Caco-2 (cell line): ENCODE data around the gene AGPAT1. TPM values are rescaled to one million over a fixed set of nuclear protein-coding genes. Genes with fewer than 3 reads are reported as not detected.

Experiments
- BruUV-seq: library from RNA; stranded (reverse); fragments of 400-500 nt; replicated peaks from 2 replicates; lab custom pipeline; 2021; lab: Mats Ljungman, UMichigan
- CTCF ChIA-PET: fragments of 300-600 bp; sonication (Branson Sonifier 250); formaldehyde crosslinking; loops from one replicate; lab custom pipeline; 2022; ENCODE audit warnings: antibody characterized with exemption; lab: Charles Lee
- POLR2A ChIA-PET: fragments of 300-600 bp; sonication (Branson Sonifier 250); formaldehyde crosslinking; loops from one replicate; lab custom pipeline; 2022; ENCODE audit warnings: antibody characterized with exemption; lab: Charles Lee
- DNase-seq, 2 experiments: peaks; one replicate each; pipeline versions ENCODE4 v3.0.0 to v3.0.0-alpha.2; 2020 to 2022
- H3K27me3 ChIP-seq: replicated peaks from 2 replicates; pipeline ENCODE4 v1.6.0; 2011; ENCODE audit warnings: low read length; ENCODE audit not compliant: control insufficient read depth, insufficient read depth
- H3K36me3 ChIP-seq: 2 replicates; pipeline ENCODE4 v1.5.1; 2011; ENCODE audit warnings: low read length; ENCODE audit not compliant: control insufficient read depth, insufficient read depth
- H3K4me1 ChIP-seq: fragments of 250-450 bp; sonication (Bioruptor Pico); 2 replicates; pipeline ENCODE4 v1.5.1; 2020; ENCODE audit warnings: mild to moderate bottlenecking
- H3K4me3 ChIP-seq: 2 replicates; pipeline ENCODE4 v1.5.1; 2011; ENCODE audit warnings: low read depth, mild to moderate bottlenecking, control low read depth, low read length
- H3K9me3 ChIP-seq: fragments of 250-450 bp; sonication (Bioruptor Pico); 2 replicates; pipeline ENCODE4 v1.5.1; 2020; ENCODE audit warnings: mild to moderate bottlenecking, moderate library complexity
- H3K27ac Mint-ChIP-seq: one replicate; pipeline ENCODE4 v1.8.0; 2022; ENCODE audit warnings: mixed read lengths; ENCODE audit not compliant: unreplicated experiment
- H3K27me3 Mint-ChIP-seq: one replicate; pipeline ENCODE4 v1.8.0; 2022; ENCODE audit warnings: mixed read lengths; ENCODE audit not compliant: insufficient read depth, unreplicated experiment
- H3K36me3 Mint-ChIP-seq: one replicate; pipeline ENCODE4 v1.8.0; 2022; ENCODE audit warnings: mild to moderate bottlenecking, mixed read lengths; ENCODE audit not compliant: insufficient read depth, unreplicated experiment
- H3K4me1 Mint-ChIP-seq: one replicate; pipeline ENCODE4 v1.8.0; 2022; ENCODE audit warnings: low read depth, mixed read lengths; ENCODE audit not compliant: unreplicated experiment
- H3K4me3 Mint-ChIP-seq: one replicate; pipeline ENCODE4 v1.8.0; 2022; ENCODE audit warnings: mild to moderate bottlenecking, moderate library complexity, mixed read lengths; ENCODE audit not compliant: unreplicated experiment
- H3K9me3 Mint-ChIP-seq: one replicate; pipeline ENCODE4 v1.8.0; 2022; ENCODE audit warnings: mixed read lengths; ENCODE audit not compliant: unreplicated experiment
- intact Hi-C: fragments of 100-400 bp; cut with micrococcal nuclease; formaldehyde crosslinking; loops from one replicate; pipeline ENCODE4 v1.10.0; 2022; ENCODE audit not compliant: unreplicated experiment
- total RNA-seq: library from RNA; stranded (reverse); gene quantifications from 2 replicates; pipeline ENCODE4 v1.2.3, GENCODE V29; 2022
- TF ChIP-seq, protein P1 (sequence below), 2 experiments: fragments of 200-600 bp in 1 of 2; IDR thresholded peaks; 1 replicate in 1 of 2; 2 replicates in 1 of 2; pipeline versions ENCODE4 v1.5.1 to v1.8.0; 2011 to 2022; ENCODE audit warnings: antibody characterized with exemption in 1 of 2, control low read depth in 1 of 2, inconsistent platforms in 1 of 2, low read depth in 1 of 2, low read length in 1 of 2, mild to moderate bottlenecking in 1 of 2, moderate library complexity in 1 of 2; ENCODE audit not compliant: insufficient read depth in 1 of 2, severe bottlenecking in 1 of 2, unreplicated experiment in 1 of 2

Gene AGPAT1
- total RNA-seq, 1 experiment from 2014 or later: 60.4 TPM

- Mint-ChIP-seq H3K4me1 (no peaks in the 10 kb centered on the region), H3K27ac (no peak within 1 kb of the TSS), H3K9me3 (no peaks in the 10 kb centered on the region), H3K4me3 (no peak within 1 kb of the TSS), H3K36me3 (no peaks in the 10 kb centered on the region), H3K27me3 (no peaks in the 10 kb centered on the region)
- BruUV-seq: no TSS peak
- no peak for DNase-seq
- Histone ChIP-seq H3K27me3 (no peaks in the 10 kb centered on the region), H3K9me3 (no peaks in the 10 kb centered on the region), H3K4me1 (no peaks in the 10 kb centered on the region), H3K4me3 (no peak within 1 kb of the TSS), H3K36me3 (no peaks in the 10 kb centered on the region)
- intact Hi-C loops: no loop called here
- TF ChIP-seq, protein P1, sequence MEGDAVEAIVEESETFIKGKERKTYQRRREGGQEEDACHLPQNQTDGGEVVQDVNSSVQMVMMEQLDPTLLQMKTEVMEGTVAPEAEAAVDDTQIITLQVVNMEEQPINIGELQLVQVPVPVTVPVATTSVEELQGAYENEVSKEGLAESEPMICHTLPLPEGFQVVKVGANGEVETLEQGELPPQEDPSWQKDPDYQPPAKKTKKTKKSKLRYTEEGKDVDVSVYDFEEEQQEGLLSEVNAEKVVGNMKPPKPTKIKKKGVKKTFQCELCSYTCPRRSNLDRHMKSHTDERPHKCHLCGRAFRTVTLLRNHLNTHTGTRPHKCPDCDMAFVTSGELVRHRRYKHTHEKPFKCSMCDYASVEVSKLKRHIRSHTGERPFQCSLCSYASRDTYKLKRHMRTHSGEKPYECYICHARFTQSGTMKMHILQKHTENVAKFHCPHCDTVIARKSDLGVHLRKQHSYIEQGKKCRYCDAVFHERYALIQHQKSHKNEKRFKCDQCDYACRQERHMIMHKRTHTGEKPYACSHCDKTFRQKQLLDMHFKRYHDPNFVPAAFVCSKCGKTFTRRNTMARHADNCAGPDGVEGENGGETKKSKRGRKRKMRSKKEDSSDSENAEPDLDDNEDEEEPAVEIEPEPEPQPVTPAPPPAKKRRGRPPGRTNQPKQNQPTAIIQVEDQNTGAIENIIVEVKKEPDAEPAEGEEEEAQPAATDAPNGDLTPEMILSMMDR (IDR thresholded peaks at IDR 0.05; ENCODE audit: insufficient read depth in 1 of 2, low read depth in 1 of 2, low read length in 1 of 2, severe bottlenecking in 1 of 2, unreplicated experiment in 1 of 2): no peak
- ChIA-PET POLR2A (no interaction called here), CTCF (no interaction called here)
Measured at GRCh38 chr6:32223258-32224235, 47.7 kb upstream of the AGPAT1 start, which contains the start of gene NOTCH4. Gene NOTCH4 (minus strand): TSS chr6:32224067. CDS start chr6:32223928, 139 bp downstream.

- TF ChIP-seq, protein P1 (IDR thresholded peaks at IDR 0.05; ENCODE audit: insufficient read depth in 1 of 2, low read depth in 1 of 2, low read length in 1 of 2, severe bottlenecking in 1 of 2, unreplicated experiment in 1 of 2): no peak
- no TSS peak for BruUV-seq
- ChIA-PET CTCF (no interaction called here), POLR2A (no interaction called here)
- Mint-ChIP-seq H3K27ac (no peak overlapping the region), H3K4me3 (no peak overlapping the region), H3K27me3 (peaks cover under 1% of the 10 kb centered on the region), H3K4me1 (no peaks in the 10 kb centered on the region), H3K36me3 (no peaks in the 10 kb centered on the region), H3K9me3 (no peaks in the 10 kb centered on the region)
- no peak overlapping the region for H3K4me3 ChIP-seq
- no peaks in the 10 kb centered on the region for H3K4me1 ChIP-seq
- no peaks in the 10 kb centered on the region for H3K36me3 ChIP-seq
- intact Hi-C loops: no loop called here
- no peaks in the 10 kb centered on the region for H3K9me3 ChIP-seq
- H3K27me3 ChIP-seq: no peaks in the 10 kb centered on the region
- no peak for DNase-seq
Measured at GRCh38 chr6:32222333-32223230, 46.7 kb upstream of the AGPAT1 start.

DNA sequence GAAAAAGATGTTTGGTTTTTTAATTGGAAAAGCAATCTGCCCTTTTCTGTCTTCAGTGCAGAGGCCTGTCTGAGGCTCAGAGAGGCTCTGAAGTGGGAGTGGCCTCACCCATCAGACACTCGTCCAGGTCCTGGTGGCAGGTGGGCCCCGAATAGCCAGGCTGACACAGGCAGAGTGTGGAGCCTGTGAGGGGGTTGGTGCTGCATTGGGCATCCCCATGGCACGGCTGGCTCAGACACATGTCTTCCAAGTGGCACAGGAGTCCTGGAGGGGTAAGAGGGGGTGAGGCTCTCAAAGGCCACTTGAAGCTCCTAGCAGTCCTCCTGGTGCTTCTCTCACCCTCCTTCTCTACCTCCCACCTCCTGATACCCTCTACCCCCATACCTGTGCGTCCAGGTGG lies 44.1 kb upstream of the AGPAT1 start:
- Mint-ChIP-seq H3K27me3 (peaks cover 2% of the 10 kb centered on the region), H3K4me3 (no peak overlapping the region), H3K27ac (no peak overlapping the region), H3K4me1 (no peaks in the 10 kb centered on the region), H3K9me3 (no peaks in the 10 kb centered on the region), H3K36me3 (no peaks in the 10 kb centered on the region)
- Histone ChIP-seq H3K27me3 (no peaks in the 10 kb centered on the region; the same call in 1 of the 2 replicates), H3K4me1 (no peaks in the 10 kb centered on the region), H3K4me3 (no peak overlapping the region), H3K36me3 (no peaks in the 10 kb centered on the region), H3K9me3 (no peaks in the 10 kb centered on the region)
- CTCF ChIA-PET: no interaction called here
- intact Hi-C loops: no loop called here
- POLR2A ChIA-PET: no interaction called here
- BruUV-seq: no TSS peak
- TF ChIP-seq, protein P1 (IDR thresholded peaks at IDR 0.05; ENCODE audit: insufficient read depth in 1 of 2, low read depth in 1 of 2, low read length in 1 of 2, severe bottlenecking in 1 of 2, unreplicated experiment in 1 of 2): no peak
- no peak for DNase-seq
